GM19193 (cell line): ENCODE measurements around the gene NRTN.

ENCODE experiments used
- POLR2A ChIP-seq: IDR thresholded peaks from 4 replicates; pipeline ENCODE4 v1.6.1; 2011; ENCODE audit not compliant: insufficient read depth, insufficient read length; ENCODE audit errors: extremely low read depth

Gene NRTN

DNA sequence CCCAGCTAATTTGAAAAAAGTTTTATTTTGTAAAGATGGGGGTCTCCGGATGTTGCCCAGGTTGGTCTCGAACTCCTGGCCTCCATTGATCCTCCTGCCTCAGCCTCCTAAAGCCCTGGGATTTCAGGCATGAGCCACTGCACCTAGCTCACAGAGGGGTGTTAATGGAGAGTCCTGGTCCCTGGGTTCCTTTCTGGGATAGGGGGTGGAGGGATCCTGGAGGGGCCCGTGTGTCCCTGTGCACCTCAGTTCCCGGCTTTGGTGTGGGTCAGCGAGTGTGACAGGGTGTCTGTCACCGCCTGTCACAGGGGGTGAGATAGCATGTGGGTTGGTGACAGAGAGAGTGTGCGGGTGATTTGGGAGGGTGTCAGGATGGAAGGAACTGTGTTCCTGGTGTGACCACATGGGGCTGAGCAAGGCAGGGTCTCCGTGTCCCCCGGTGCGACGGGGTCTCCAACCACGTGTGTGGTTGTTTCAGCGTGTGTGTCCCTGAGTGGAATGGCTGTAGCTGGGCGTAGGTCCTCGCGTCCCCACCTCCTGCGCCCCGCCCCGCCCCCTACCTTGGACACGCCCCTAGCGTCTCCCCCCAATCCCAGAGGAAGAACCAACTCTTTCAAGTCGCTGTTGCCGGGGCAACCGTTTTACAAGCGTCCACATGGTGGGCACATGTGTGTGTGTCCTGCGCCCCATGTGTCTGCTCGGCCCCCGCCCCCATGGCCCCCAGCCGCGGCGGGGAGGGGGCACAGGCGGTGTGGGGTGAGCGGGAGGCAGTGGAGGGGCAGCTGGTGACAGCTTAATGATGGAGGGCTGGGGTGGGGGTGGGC lies 2.9 kb upstream of the NRTN start:
- TF ChIP-seq POLR2A = no peak

- TF ChIP-seq POLR2A = no peak
Observed at GRCh38 chr19:5803441-5803751, 1.5 kb upstream of the NRTN start.

DNA sequence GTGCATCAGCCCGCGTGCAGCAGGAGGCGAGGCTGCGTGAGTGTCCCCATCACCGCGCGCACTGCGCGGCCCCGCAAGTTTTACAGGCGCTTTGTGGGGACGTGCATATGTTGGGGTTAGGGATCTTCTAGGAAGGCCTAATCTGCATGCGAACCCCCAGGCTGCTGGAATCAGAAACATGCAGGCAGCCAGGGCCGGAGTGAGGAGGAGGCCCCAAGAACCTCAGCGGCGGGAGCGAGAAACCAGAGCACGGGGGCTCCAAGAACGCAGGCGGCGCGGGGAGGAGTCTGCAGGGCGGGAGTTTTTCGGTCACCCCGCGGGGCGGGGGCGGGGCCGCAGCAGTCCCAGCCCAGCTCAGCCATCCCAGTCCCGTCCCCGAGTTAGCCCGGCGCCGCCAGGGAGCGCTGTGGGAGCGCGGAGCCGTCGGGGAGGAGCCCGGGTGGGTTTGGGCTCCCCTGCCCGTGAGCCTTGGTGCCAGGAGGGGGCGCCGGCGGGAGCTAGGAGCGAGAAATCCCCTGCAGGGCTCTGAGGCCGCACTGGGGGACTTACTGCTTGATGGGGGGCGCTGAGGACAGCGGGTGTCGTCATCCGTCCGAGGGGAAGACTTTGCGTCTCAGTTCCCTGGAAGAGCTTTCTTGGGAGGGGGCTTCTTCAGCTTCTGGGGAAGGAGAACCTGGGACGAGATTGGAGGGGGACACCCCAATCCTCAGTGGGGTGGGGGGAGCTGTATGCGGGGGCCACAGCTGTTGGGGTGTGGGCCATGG lies 933 bp upstream of the NRTN start:
- TF ChIP-seq POLR2A = no peak

DNA sequence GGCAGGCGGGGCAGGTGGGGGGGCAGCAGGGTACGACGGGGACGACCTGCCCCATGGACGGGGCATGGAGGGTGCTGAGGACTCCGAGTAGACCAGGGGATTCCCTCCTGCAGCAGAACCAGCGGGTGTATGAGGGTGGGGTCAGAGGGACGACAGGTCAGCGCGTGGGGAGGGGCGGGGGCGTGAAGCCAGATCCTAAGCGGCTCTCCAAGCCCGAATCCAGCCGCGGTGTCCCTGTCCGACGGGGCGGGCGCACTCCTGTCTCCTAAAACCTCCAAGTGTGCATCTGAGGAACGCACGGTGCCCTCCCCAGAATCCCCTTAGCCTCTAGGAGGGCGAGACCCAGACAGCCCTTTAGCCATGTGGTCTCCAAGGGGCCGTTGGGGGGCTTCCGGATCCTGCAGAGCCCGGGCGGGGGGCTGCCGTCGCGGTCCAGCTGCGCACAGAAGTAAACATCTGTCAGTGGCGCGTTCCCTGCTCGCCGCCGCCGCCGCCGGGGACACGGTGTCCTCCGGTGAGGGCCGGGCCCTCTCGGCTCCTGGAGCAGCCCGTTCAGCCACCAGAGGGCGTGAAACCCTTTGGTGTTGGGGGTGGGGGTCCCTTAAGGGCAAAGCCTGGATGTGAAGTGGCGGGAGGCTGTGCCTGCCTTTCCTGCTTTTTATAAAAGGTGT lies 730 bp downstream of the NRTN start:
- no peak for TF ChIP-seq POLR2A

DNA sequence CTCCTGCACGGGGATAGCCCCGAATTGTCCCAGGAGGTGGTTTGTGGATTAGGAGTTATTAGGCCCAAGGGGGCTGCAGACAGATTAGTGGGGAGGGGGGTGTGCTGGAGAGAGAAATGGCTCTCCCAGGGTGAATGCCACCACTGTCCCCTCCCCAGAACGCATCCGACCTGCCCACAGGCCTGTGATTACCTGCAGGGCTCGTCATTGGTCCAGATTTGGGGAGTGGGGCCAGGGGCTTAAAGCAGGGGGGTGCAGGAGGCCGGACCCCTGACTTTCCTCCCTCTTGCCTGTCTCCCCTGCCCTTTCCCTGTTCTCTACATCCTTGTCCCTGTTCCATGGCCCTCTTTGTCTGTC lies 1.2 kb downstream of the NRTN start:
- no peak for TF ChIP-seq POLR2A

- no peak for TF ChIP-seq POLR2A
Observed at GRCh38 chr19:5806905-5807304, 2.0 kb downstream of the NRTN start.

- no peak for TF ChIP-seq POLR2A
Observed at GRCh38 chr19:5808120-5808816, 3.4 kb downstream of the NRTN start.

DNA sequence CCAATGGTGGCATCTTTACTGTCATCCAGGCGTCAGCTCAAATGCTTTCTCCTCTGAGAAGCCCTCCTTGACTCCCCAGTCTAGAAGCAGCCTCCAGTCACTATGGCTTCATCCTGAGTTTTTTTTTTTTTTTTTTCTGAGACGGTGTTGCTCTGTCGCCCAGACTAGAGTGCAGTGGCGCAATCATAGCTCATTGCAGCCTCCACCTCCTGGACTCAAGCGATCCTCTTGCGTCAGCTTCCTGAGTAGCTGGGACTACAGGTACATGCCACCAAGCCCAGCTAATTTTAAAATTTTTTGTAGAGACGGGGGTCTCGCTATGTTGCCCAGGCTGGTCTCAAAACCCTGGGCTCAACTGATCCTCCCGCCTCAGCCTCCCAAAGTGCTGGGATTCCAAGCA lies 4.2 kb downstream of the NRTN start:
- no peak for TF ChIP-seq POLR2A

DNA sequence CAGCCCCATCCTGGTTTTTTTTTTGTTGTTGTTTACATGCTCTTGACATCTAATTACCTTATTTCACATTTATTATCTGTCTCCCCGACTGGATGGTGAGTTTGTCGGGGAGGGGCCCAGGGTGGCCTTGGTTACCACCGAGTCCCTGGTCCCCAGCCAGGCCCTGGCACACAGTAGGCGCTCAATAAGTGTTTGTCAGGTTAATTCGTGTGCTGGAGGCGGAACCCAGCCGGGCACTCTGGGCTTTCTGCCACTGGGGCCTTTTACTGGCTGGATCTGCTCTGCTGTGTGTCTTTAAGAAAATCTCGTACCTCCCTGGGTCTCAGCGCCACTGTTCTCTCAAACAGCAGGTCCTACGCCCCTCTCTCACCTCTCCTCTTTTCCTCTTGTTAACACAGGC lies 4.6 kb downstream of the NRTN start:
- TF ChIP-seq POLR2A = no peak

- no peak for TF ChIP-seq POLR2A
Observed at GRCh38 chr19:5811117-5811516, 6.2 kb downstream of the NRTN start.

DNA sequence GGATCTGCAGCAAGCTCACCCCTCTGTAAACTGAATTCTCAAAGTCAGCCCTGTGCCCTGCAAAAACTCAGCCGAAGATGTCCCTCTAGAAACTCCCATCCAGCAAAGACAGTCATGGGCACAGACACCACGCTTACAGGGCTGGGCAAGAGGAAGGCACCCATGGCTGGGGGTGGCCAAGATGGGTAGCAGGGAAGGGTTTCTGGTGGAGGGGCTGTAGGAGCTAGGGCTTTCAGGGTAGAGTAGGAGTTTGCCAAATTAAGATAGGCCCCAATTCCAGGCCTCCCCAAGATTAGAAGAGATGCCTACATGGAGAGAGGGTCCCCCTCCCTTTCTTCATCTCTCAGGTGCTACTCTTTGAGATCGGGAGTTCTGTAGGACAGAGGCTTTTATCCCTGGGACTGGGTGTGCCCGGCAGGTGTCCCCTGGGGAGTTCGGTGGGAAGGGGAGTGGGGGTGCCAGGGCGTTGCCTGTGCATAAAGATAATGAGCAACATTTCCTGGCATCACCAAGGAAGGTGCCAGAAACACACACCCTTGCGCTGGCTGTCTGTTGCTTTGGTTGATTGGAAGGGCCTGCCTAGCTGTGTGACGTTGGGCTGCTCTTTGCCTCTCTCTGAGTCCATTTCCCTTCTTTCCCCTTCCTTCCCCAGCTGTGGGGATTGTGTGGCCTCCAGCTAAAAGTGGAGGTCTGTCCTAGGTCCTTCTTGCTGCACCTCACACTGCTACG lies 9.4 kb downstream of the NRTN start:
- no peak for TF ChIP-seq POLR2A

DNA sequence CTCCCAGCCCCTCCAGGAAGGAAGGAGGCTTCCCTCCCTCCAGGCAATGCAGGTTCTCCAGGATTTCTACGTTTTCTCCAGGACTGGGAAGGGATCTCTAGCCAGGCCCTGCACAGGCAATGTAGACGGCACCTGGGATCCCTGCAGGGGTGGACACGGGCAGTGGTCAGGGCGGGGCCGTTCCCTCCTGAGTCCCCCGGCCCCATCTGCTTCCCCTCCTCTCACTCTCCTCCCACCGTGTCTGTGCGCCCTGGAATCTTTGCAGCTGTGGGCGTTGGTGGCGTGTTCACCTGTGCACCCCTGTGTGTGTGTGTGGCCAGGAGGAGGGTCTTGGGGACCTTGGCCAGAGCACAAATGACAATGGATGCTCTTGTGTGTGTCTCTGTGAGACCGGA lies 10.0 kb downstream of the NRTN start:
- TF ChIP-seq POLR2A = no peak

GRCh38 chr19:5817218-5817617 lies 12.4 kb downstream of the NRTN start:
- no peak for TF ChIP-seq POLR2A

DNA sequence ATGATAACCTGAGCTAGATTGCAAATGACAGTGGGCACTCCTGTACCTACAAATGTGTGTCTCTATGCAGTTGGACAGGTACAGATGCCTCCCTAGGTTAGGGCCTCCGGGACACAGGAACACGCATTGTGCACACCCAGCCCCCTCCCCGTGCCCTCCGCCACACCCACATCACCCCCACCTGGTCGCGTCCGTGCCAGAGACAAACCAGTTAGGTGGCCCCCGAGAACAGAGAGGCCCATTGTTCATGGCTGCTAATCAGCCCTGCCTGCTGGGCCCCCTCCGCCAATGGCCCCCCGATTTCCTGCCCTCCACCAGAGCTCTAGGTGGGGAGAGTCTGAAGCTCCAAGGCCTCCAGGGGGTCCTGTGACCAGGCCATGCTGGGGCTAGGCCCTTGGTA lies 13.7 kb downstream of the NRTN start:
- no peak for TF ChIP-seq POLR2A

DNA sequence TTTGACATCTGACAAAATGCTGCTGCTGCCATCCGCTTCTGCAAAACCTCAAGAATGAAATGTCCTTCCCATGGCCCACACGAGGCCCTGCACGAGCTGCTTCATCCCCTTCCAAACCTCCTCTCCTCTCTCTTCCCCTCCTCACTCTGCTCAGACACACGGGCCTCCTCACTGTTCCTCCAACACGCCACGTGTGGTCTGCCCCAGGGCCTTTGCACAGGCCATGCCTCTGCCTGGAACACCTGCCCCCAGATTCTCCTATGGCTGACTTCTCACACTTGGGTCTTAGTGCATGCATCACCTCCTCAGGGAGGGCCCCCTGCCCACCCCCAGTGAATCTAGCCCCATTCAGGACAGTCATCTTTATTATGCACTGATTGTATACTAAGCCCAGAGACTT lies 15.9 kb downstream of the NRTN start:
- no peak for TF ChIP-seq POLR2A
